ENCODE data around the gene CD300LG.

Gene CD300LG

DNA sequence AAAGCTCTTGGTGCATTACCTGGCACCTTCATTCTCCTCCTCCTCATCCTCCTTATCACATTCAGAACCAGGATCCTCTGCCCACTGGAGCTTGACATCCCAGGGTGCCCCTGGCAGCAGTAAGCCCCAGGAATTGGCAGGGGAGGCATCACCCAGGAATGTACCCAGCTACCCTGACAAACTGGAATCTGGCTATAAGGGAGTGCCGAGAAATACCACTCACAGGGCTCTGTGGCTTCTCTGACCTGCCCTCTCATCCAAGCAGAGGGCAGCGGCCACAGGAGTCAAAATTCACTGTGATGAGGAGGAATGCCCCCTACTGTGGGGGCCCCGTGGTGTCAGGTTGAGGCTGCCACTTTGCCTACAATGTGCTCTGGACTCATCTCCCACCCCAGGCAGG, 33.6 kb upstream of the CD300LG start:
- H4K91ac ChIP-seq (ENCODE audit: low read length), result no peak overlapping the region
- H3K79me1 ChIP-seq (replicated peaks; ENCODE audit: low read length, poor library complexity, severe bottlenecking), result no peaks in the 10 kb centered on the region

DNA sequence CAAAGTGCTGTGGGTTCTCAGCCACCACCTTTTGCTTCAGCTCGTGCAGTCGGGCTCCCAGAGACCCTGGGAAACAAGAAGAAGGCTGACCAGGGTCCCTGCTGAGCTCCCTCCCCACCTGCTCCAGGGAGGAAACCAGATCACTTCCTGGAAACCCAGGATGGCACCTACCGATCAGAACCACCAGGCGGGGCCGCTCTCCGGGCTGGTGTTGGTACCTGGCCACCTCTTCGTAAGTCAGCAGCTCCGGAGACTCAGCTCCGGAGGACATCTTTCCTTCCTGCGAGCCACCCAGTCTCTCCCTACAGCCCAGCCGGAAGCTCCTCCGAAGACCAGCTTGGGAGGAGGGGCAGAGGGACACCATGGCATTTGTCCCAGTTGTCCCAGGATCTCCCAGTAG, 33.0 kb upstream of the CD300LG start:
- no peak overlapping the region for H3K4me3 ChIP-seq (ENCODE audit: insufficient read depth in 1 of 2, low read depth in 1 of 2, low read length in 2 of 2)
- H3K4me1 ChIP-seq (ENCODE audit: control insufficient read depth, insufficient read depth, low read depth, low read length), result peaks cover 16% of the 10 kb centered on the region
- WGBS, result 93% methylated on average over 12 of the region's 12 CpGs
- H2AK5ac ChIP-seq (ENCODE audit: low read length, severe bottlenecking), result peak overlapping the region; percentile 20
- no peak overlapping the region for H2AFZ ChIP-seq (ENCODE audit: low read depth, low read length)
- no peak overlapping the region for H3K18ac ChIP-seq (ENCODE audit: low read depth in 1 of 2, low read length in 2 of 2)
- H3K4ac ChIP-seq (ENCODE audit: low read depth in 1 of 2, low read length in 2 of 2), result no peak overlapping the region
- H3K9me3 ChIP-seq (ENCODE audit: control insufficient read depth, low read length), result no peaks in the 10 kb centered on the region
- no peak overlapping the region for H2BK5ac ChIP-seq (ENCODE audit: low read depth, low read length, poor library complexity, severe bottlenecking)
- DNase-seq, result no peak
- H3K23ac ChIP-seq (ENCODE audit: low read length in 2 of 2), result no peak overlapping the region
- H4K91ac ChIP-seq (ENCODE audit: low read length), result no peak overlapping the region
- peaks cover 2% of the 10 kb centered on the region for H3K79me1 ChIP-seq (replicated peaks; ENCODE audit: low read length, poor library complexity, severe bottlenecking)
- H2BK12ac ChIP-seq (ENCODE audit: low read length in 2 of 2), result no peak overlapping the region
- no peaks in the 10 kb centered on the region for H3K27me3 ChIP-seq (ENCODE audit: control insufficient read depth in 1 of 2, insufficient read depth in 1 of 2, low read length in 2 of 2)
- no peak overlapping the region for H3K14ac ChIP-seq (ENCODE audit: low read length in 2 of 2)
- no peak overlapping the region for H3K27ac ChIP-seq (ENCODE audit: low read length, poor library complexity, severe bottlenecking)
- H3K9ac ChIP-seq (ENCODE audit: low read length), result no peak overlapping the region
- H3K36me3 ChIP-seq (ENCODE audit: control insufficient read depth in 1 of 2, insufficient read depth in 2 of 2, low read depth in 1 of 2, low read length in 2 of 2), result peaks cover 40 to 84% of the 10 kb centered on the region in 2 experiments
- peak overlapping the region; percentile 11 for H2BK120ac ChIP-seq (ENCODE audit: low read depth, low read length)
- no peak overlapping the region for H2BK15ac ChIP-seq (ENCODE audit: low read depth, poor library complexity, severe bottlenecking)
- H3K4me2 ChIP-seq (ENCODE audit: low read length, poor library complexity, severe bottlenecking), result no peak overlapping the region
- no peak overlapping the region for H4K8ac ChIP-seq (ENCODE audit: low read length)

More for the DNA sequence above, 33.6 kb upstream of the CD300LG start:
- no peak overlapping the region for H4K8ac ChIP-seq (ENCODE audit: low read length)
- H3K23ac ChIP-seq (ENCODE audit: low read length in 2 of 2), result peak overlapping the region in 1 of 2 experiments; percentile 9
- H2BK12ac ChIP-seq (ENCODE audit: low read length in 2 of 2), result peak overlapping the region in 1 of 2 experiments; percentile 6
- WGBS, result 90% methylated on average over 3 of the region's 3 CpGs
- peaks cover 40 to 86% of the 10 kb centered on the region in 2 experiments for H3K36me3 ChIP-seq (ENCODE audit: control insufficient read depth in 1 of 2, insufficient read depth in 2 of 2, low read depth in 1 of 2, low read length in 2 of 2)
- H3K4me1 ChIP-seq (ENCODE audit: control insufficient read depth, insufficient read depth, low read depth, low read length), result peaks cover 16% of the 10 kb centered on the region
- H3K4ac ChIP-seq (ENCODE audit: low read depth in 1 of 2, low read length in 2 of 2), result no peak overlapping the region
- H2AFZ ChIP-seq (ENCODE audit: low read depth, low read length), result no peak overlapping the region
- no peak overlapping the region for H2BK120ac ChIP-seq (ENCODE audit: low read depth, low read length)
- no peak overlapping the region for H3K4me2 ChIP-seq (ENCODE audit: low read length, poor library complexity, severe bottlenecking)
- H3K9ac ChIP-seq (ENCODE audit: low read length), result no peak overlapping the region
- H2BK15ac ChIP-seq (ENCODE audit: low read depth, poor library complexity, severe bottlenecking), result no peak overlapping the region
- no peak overlapping the region for H3K18ac ChIP-seq (ENCODE audit: low read depth in 1 of 2, low read length in 2 of 2)
- no peaks in the 10 kb centered on the region for H3K9me3 ChIP-seq (ENCODE audit: control insufficient read depth, low read length)
- no peak overlapping the region for H2BK5ac ChIP-seq (ENCODE audit: low read depth, low read length, poor library complexity, severe bottlenecking)
- H3K27me3 ChIP-seq (ENCODE audit: control insufficient read depth in 1 of 2, insufficient read depth in 1 of 2, low read length in 2 of 2), result no peaks in the 10 kb centered on the region
- no peak overlapping the region for H2AK5ac ChIP-seq (ENCODE audit: low read length, severe bottlenecking)
- no peak overlapping the region for H3K14ac ChIP-seq (ENCODE audit: low read length in 2 of 2)
- H3K27ac ChIP-seq (ENCODE audit: low read length, poor library complexity, severe bottlenecking), result no peak overlapping the region
- no peak for DNase-seq
- no peak overlapping the region for H3K4me3 ChIP-seq (ENCODE audit: insufficient read depth in 1 of 2, low read depth in 1 of 2, low read length in 2 of 2)

DNA sequence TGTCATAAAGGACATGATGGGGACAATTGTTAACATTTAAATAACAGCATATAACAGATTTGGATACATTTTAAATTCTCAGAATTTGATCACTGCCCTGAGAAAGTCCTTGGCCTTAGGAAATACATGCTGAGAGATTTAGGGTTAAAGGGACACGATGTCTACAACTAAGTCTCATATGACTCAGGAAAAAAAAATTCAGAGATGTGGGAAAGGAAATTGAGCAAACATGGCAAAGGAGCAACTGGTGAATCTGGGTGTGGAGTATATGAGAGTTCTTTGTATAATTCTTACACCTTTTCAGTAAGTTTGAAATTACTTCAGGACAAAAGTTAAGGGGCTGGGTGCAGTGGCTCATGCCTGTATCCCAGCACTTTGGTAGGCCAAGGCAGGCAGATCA, 32.3 kb upstream of the CD300LG start:
- Histone ChIP-seq H2AK5ac (ENCODE audit: low read length, severe bottlenecking) (no peak overlapping the region), H4K91ac (ENCODE audit: low read length) (no peak overlapping the region)

DNA sequence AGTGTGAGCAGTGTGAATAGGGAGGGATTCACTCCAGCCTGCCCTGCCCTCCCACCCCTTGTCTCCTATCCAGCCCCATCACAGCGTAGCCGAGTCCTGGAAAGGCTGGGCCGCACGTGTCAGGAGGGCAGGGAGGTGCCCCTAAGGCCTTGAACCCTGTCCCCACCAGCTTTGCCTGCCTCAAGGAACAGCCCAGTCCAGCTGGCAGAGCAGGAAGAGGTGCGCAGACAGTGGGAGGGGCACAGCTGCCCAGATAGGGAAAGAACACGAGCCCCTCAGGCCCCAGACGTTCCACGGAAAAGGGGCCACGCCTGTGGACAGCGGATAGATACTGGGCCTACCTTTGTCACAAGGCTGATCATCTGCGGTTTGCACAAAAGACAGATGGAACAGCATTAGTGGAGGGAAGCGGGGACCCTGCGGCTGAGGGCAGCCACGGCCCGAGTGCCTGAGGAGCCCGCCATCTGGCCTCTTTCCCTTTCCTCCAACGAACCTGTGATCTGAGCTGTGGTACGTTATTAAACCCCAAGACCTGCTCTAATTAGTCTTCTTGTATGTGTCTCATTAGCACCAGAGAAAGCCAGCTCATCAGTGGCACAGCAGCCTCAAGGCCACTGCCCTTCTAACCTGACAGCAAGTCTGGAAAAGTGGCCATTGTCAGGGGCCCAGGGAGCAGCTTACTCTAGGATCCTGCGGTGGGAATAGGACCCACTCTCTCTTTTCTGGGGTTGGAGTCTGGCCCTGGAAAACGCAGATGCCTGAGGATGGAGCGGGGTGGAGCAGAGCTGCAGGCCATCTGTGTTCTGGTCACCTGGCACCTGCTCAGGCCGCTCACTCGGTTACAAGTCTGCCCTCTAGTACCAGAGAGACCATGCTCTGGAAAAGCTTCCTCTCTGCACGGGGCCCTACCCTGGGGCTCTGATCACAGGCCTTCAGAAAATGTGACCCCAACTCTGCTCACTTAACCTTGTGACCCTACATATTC, 30.3 kb upstream of the CD300LG start:
- peaks cover 41 to 82% of the 10 kb centered on the region in 2 experiments for H3K36me3 ChIP-seq (ENCODE audit: control insufficient read depth in 1 of 2, insufficient read depth in 2 of 2, low read depth in 1 of 2, low read length in 2 of 2)
- DNase-seq, result no peak
- H3K4me3 ChIP-seq (ENCODE audit: insufficient read depth in 1 of 2, low read depth in 1 of 2, low read length in 2 of 2), result peak overlapping the region in 1 of 2 experiments; percentile 24
- H3K4me2 ChIP-seq (ENCODE audit: low read length, poor library complexity, severe bottlenecking), result no peak overlapping the region
- peak overlapping the region; percentile 51 for H4K8ac ChIP-seq (ENCODE audit: low read length)
- H3K18ac ChIP-seq (ENCODE audit: low read depth in 1 of 2, low read length in 2 of 2), result peak overlapping the region; percentile 11 to 14
- no peak overlapping the region for H2BK12ac ChIP-seq (ENCODE audit: low read length in 2 of 2)
- H2BK120ac ChIP-seq (ENCODE audit: low read depth, low read length), result no peak overlapping the region
- peak overlapping the region; percentile 2 for H2BK15ac ChIP-seq (ENCODE audit: low read depth, poor library complexity, severe bottlenecking)
- H3K23ac ChIP-seq (ENCODE audit: low read length in 2 of 2), result no peak overlapping the region
- H2BK5ac ChIP-seq (ENCODE audit: low read depth, low read length, poor library complexity, severe bottlenecking), result no peak overlapping the region
- H3K9ac ChIP-seq (ENCODE audit: low read length), result no peak overlapping the region
- no peak overlapping the region for H3K4ac ChIP-seq (ENCODE audit: low read depth in 1 of 2, low read length in 2 of 2)
- H2AK5ac ChIP-seq (ENCODE audit: low read length, severe bottlenecking), result no peak overlapping the region
- no peaks in the 10 kb centered on the region for H3K9me3 ChIP-seq (ENCODE audit: control insufficient read depth, low read length)
- H4K91ac ChIP-seq (ENCODE audit: low read length), result peak overlapping the region; percentile 37
- H3K4me1 ChIP-seq (ENCODE audit: control insufficient read depth, insufficient read depth, low read depth, low read length), result peaks cover 14% of the 10 kb centered on the region
- no peak overlapping the region for H2AFZ ChIP-seq (ENCODE audit: low read depth, low read length)
- peaks cover 3% of the 10 kb centered on the region for H3K79me1 ChIP-seq (replicated peaks; ENCODE audit: low read length, poor library complexity, severe bottlenecking)
- no peak overlapping the region for H3K14ac ChIP-seq (ENCODE audit: low read length in 2 of 2)
- no peak overlapping the region for H3K27ac ChIP-seq (ENCODE audit: low read length, poor library complexity, severe bottlenecking)
- H3K27me3 ChIP-seq (ENCODE audit: control insufficient read depth in 1 of 2, insufficient read depth in 1 of 2, low read length in 2 of 2), result no peaks in the 10 kb centered on the region
- 95% methylated on average over 24 of the region's 24 CpGs for WGBS

More for the DNA sequence above, 32.3 kb upstream of the CD300LG start:
- Histone ChIP-seq H4K8ac (ENCODE audit: low read length) (no peak overlapping the region), H2BK12ac (ENCODE audit: low read length in 2 of 2) (no peak overlapping the region), H3K36me3 (ENCODE audit: control insufficient read depth in 1 of 2, insufficient read depth in 2 of 2, low read depth in 1 of 2, low read length in 2 of 2) (peaks cover 40 to 85% of the 10 kb centered on the region in 2 experiments), H3K4me1 (ENCODE audit: control insufficient read depth, insufficient read depth, low read depth, low read length) (peaks cover 16% of the 10 kb centered on the region), H2BK120ac (ENCODE audit: low read depth, low read length) (no peak overlapping the region), H2BK15ac (ENCODE audit: low read depth, poor library complexity, severe bottlenecking) (no peak overlapping the region), H3K14ac (ENCODE audit: low read length in 2 of 2) (no peak overlapping the region), H3K18ac (ENCODE audit: low read depth in 1 of 2, low read length in 2 of 2) (no peak overlapping the region), H3K4me3 (ENCODE audit: insufficient read depth in 1 of 2, low read depth in 1 of 2, low read length in 2 of 2) (no peak overlapping the region), H3K4me2 (ENCODE audit: low read length, poor library complexity, severe bottlenecking) (no peak overlapping the region), H3K9me3 (ENCODE audit: control insufficient read depth, low read length) (no peaks in the 10 kb centered on the region), H2BK5ac (ENCODE audit: low read depth, low read length, poor library complexity, severe bottlenecking) (no peak overlapping the region), H3K27me3 (ENCODE audit: control insufficient read depth in 1 of 2, insufficient read depth in 1 of 2, low read length in 2 of 2) (no peaks in the 10 kb centered on the region), H2AFZ (ENCODE audit: low read depth, low read length) (no peak overlapping the region), H3K4ac (ENCODE audit: low read depth in 1 of 2, low read length in 2 of 2) (no peak overlapping the region), H3K27ac (ENCODE audit: low read length, poor library complexity, severe bottlenecking) (no peak overlapping the region), H3K79me1 (replicated peaks; ENCODE audit: low read length, poor library complexity, severe bottlenecking) (peaks cover 3% of the 10 kb centered on the region), H3K9ac (ENCODE audit: low read length) (no peak overlapping the region), H3K23ac (ENCODE audit: low read length in 2 of 2) (no peak overlapping the region)
- 3% methylated on average over 1 of the region's 1 CpG for WGBS
- peak; percentile 80 for DNase-seq

Data from mesenchymal stem cell (in vitro differentiated cells and primary cell).